ENCODE results near the gene RPS15.

DNA sequence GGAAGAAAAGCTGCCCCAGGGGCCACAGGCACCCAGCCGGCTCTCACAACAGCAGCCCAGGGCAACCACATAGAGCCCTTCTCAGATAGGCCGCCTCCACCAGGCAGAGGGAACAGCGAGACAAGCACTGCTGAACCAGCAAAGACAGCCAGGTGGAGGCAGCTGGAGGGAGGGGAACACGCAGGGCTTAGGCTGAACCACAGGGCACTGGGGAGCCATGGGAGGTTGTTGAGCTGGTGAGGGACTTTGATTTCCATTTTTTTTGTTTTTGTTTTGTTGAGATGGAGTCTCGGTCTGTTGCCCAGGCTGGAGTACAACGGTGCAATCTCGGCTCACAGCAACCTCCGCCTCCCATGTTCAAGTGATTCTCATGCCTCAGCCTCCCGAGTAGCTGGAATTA, 40.4 kb upstream of the RPS15 start:
- TF ChIP-seq, protein P1, sequence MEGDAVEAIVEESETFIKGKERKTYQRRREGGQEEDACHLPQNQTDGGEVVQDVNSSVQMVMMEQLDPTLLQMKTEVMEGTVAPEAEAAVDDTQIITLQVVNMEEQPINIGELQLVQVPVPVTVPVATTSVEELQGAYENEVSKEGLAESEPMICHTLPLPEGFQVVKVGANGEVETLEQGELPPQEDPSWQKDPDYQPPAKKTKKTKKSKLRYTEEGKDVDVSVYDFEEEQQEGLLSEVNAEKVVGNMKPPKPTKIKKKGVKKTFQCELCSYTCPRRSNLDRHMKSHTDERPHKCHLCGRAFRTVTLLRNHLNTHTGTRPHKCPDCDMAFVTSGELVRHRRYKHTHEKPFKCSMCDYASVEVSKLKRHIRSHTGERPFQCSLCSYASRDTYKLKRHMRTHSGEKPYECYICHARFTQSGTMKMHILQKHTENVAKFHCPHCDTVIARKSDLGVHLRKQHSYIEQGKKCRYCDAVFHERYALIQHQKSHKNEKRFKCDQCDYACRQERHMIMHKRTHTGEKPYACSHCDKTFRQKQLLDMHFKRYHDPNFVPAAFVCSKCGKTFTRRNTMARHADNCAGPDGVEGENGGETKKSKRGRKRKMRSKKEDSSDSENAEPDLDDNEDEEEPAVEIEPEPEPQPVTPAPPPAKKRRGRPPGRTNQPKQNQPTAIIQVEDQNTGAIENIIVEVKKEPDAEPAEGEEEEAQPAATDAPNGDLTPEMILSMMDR (IDR thresholded peaks at IDR 0.05), result no peak
- TF ChIP-seq POLR2A (IDR thresholded peaks at IDR 0.05), result no peak

All from right lobe of liver (tissue), 4 donors.